Testis (tissue), 5 donors: ENCODE results near the gene THRSP. TPM values are rescaled to one million over a fixed set of nuclear protein-coding genes. Genes with fewer than 3 reads are reported as not detected.
"Not testable (repeated sequence)": the region's sequence is repeated elsewhere in the genome, so short reads cannot be mapped to it uniquely, and the experiment has no call there.

Experiments used
- DNase-seq: peaks from one replicate; pipeline ENCODE4 v3.0.0-alpha.2; 2019
- H3K27ac ChIP-seq, 2 donors: fragments of 200-600 bp; sonication (generic); one replicate each; pipeline ENCODE4 v1.5.1; 2019
- H3K27me3 ChIP-seq: fragments of 200-600 bp; sonication (generic); one replicate; pipeline ENCODE4 v1.5.1; 2019
- H3K36me3 ChIP-seq: fragments of 200-600 bp; sonication (generic); one replicate; pipeline ENCODE4 v1.5.1; 2017; ENCODE audit warnings: low read depth; ENCODE audit errors: missing control alignments
- H3K4me1 ChIP-seq: fragments of 200-600 bp; sonication (generic); one replicate; pipeline ENCODE4 v1.5.1; 2019
- H3K4me3 ChIP-seq, 2 donors: fragments of 200-600 bp; sonication (generic); one replicate each; pipeline ENCODE4 v1.5.1; 2017 to 2019
- H3K9me3 ChIP-seq: fragments of 200-600 bp; sonication (generic); one replicate; pipeline ENCODE4 v1.5.1; 2017
- CTCF ChIP-seq, 3 experiments: fragments of 450-650 bp in 2 of 3; fragments of 200-600 bp in 1 of 3; sonication (generic) in 1 of 3; IDR thresholded peaks; one replicate each; pipeline ENCODE4 v1.5.1; 2016 to 2019; ENCODE audit warnings: antibody characterized with exemption in 3 of 3, mild to moderate bottlenecking in 2 of 3, moderate library complexity in 1 of 3
- POLR2A ChIP-seq: fragments of 450-650 bp; IDR thresholded peaks from one replicate; pipeline ENCODE4 v1.6.1; 2017; ENCODE audit warnings: antibody characterized with exemption, mild to moderate bottlenecking, moderate library complexity
- WGBS, 2 donors: methylation state at CpG; one replicate each; pipeline ENCODE4 v1.1.5; 2018; 5-methylcytosine and 5-hydroxymethylcytosine counted together
- intact Hi-C: fragments of 100-400 bp; cut with DNase I; formaldehyde crosslinking; loops from one replicate; pipeline ENCODE4 v1.15.1; 2023; ENCODE audit warnings: low total_unique reads
- long read RNA-seq, 2 donors: transcript quantifications; one replicate each; lab custom pipeline, GENCODE V29; 2026
- polyA plus RNA-seq: library from polyadenylated mRNA; stranded (reverse); fragments of 350-450 nt; fragmentation: Illumina TruSeq; extraction: RNeasy Lipid Tissue Mini Kit (QIAGEN cat#74804); gene quantifications from one replicate; pipeline ENCODE4 v1.2.3, GENCODE V29; 2014; ENCODE audit warnings: low read depth, low replicate concordance; ENCODE audit not compliant: insufficient read depth
- total RNA-seq, 2 donors: library from RNA; depleted of rRNA; stranded (reverse); fragments of >200 nt; gene quantifications; one replicate each; pipeline ENCODE4 v1.2.3, GENCODE V29; 2016

Gene THRSP
- total RNA-seq (under 1 TPM in 1 of 2 donors, not detected in 1; 0.31 TPM), polyA plus RNA-seq (0.37 TPM)
- long read RNA-seq, donor 1, result 0 reads
- long read RNA-seq, donor 2, partial matches to known transcripts, result 500 of 500 reads
- long read RNA-seq, donor 2, other reads (novel, unspliced or antisense), result 0 of 500 reads

GRCh38 chr11:78063440-78064181 is at the start of gene THRSP:
THRSP (plus strand) TSS chr11:78063861; CDS start chr11:78063882, 21 bp downstream.
- WGBS, 2 donors, result 96 to 100% methylated on average over 4 to 14 of the region's 14 CpGs

GRCh38 chr11:78014937-78015520 is 48.6 kb upstream of the THRSP start:
- 66 to 67% methylated on average over 6 of the region's 6 CpGs for whole genome bisulfite sequencing, 2 donors
- DNase-seq, H3K4me3 ChIP-seq, H3K36me3 ChIP-seq, intact Hi-C loops, H3K27ac ChIP-seq, H3K4me1 ChIP-seq, H3K27me3 ChIP-seq, H3K9me3 ChIP-seq: not testable (repeated sequence)

More at GRCh38 chr11:78063440-78064181, at the start of gene THRSP:
- Histone ChIP-seq H3K4me1 (peaks cover 12% of the 10 kb centered on the region), H3K36me3 (no peaks in the 10 kb centered on the region), H3K27me3 (no peaks in the 10 kb centered on the region), H3K4me3 (no peak within 1 kb of the TSS), H3K9me3 (no peaks in the 10 kb centered on the region), H3K27ac (no peak within 1 kb of the TSS)
- intact Hi-C loops, result no loop called here
- no peak for TF ChIP-seq CTCF (IDR thresholded peaks at IDR 0.05)
- TF ChIP-seq POLR2A, result no peak
- no peak for DNase-seq

GRCh38 chr11:78015878-78016277 is 47.8 kb upstream of the THRSP start:
- no peak for TF ChIP-seq CTCF (IDR thresholded peaks at IDR 0.05)
- no peak for TF ChIP-seq POLR2A
- DNase-seq, result no peak
- no peaks in the 10 kb centered on the region for H3K27me3 ChIP-seq
- H3K4me3 ChIP-seq, result no peak overlapping the region
- H3K36me3 ChIP-seq, result no peaks in the 10 kb centered on the region
- intact Hi-C loops, result no loop called here
- WGBS, 2 donors, result 93% methylated on average over 1 of the region's 1 CpG
- no peaks in the 10 kb centered on the region for H3K9me3 ChIP-seq
- H3K4me1 ChIP-seq, result no peaks in the 10 kb centered on the region
- no peak overlapping the region for H3K27ac ChIP-seq

- WGBS, 2 donors, result 63 to 84% methylated on average over 3 to 4 of the region's 4 CpGs
- Histone ChIP-seq H3K27me3 (no peaks in the 10 kb centered on the region), H3K4me3 (no peak overlapping the region), H3K36me3 (no peaks in the 10 kb centered on the region), H3K4me1 (peaks cover 3% of the 10 kb centered on the region), H3K9me3 (no peaks in the 10 kb centered on the region), H3K27ac (no peak overlapping the region)
- DNase-seq, result no peak
- intact Hi-C loops, result no loop called here
- TF ChIP-seq CTCF (IDR thresholded peaks at IDR 0.05) (no peak), POLR2A (no peak)
Measured at GRCh38 chr11:78019808-78020207, 43.9 kb upstream of the THRSP start.

- no peaks in the 10 kb centered on the region for H3K36me3 ChIP-seq
- 50 to 64% methylated on average over 3 of the region's 3 CpGs for WGBS, 2 donors
- H3K27me3 ChIP-seq, result no peaks in the 10 kb centered on the region
- intact Hi-C loops, result no loop called here
- no peak for TF ChIP-seq POLR2A
- no peak for TF ChIP-seq CTCF (IDR thresholded peaks at IDR 0.05)
- no peak overlapping the region for H3K27ac ChIP-seq
- no peaks in the 10 kb centered on the region for H3K9me3 ChIP-seq
- DNase-seq, result no peak
- H3K4me1 ChIP-seq, result peaks cover 3% of the 10 kb centered on the region
- no peak overlapping the region for H3K4me3 ChIP-seq
Measured at GRCh38 chr11:78020246-78020645, 43.4 kb upstream of the THRSP start.
